ENCODE results near the gene USP47. TPM values are rescaled to one million over a fixed set of nuclear protein-coding genes. Genes with fewer than 3 reads are reported as not detected.

USP47 gene
- polyA plus RNA-seq, 1 donor = 57.3 TPM

- DNase-seq = no peak
Observed at GRCh38 chr11:12003336-12003735, 161.6 kb downstream of the USP47 start.

DNA sequence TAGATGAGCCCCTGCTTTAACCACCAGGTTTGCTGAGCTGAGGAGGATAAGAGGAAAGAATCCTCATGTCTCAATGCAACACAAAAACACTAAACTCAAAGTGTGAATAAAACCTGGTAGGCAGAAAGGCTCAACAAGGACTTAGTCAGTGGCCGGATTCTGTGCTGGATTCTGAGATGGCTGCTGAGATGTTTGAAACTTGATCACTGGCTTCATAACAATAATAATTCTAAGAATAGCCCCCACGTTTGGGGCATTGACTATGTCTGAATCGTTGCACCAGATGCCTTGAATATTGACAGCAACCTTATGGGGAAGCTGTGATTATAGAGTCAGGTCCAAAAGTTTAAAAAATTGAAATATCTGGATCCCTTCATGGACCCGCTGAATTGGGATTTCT, 162.0 kb downstream of the USP47 start:
- DNase-seq = no peak

- DNase-seq = no peak
Observed at GRCh38 chr11:12005061-12005460, 163.3 kb downstream of the USP47 start.

GRCh38 chr11:12005476-12005875, 163.7 kb downstream of the USP47 start:
- DNase-seq = no peak

GRCh38 chr11:12006552-12007229, 164.9 kb downstream of the USP47 start:
- DNase-seq = no peak

DNA sequence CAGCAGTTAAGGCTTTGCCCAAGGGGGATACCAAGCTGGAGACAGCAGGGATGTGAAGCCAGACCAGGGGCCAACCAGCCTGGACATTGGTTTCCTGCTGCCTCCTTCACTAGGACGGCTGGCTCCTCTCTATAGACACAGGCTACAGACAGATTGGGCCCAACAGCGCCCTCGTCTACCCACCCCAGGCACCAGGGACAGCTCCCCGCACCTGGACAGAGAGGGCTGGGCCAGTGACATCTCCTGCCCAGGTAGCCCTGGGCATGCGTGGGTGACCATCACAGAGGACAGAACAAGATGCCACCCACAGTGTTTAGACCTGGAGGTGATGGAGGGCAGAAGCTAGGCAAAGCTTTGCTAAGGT, 165.4 kb downstream of the USP47 start:
- DNase-seq = no peak

DNA sequence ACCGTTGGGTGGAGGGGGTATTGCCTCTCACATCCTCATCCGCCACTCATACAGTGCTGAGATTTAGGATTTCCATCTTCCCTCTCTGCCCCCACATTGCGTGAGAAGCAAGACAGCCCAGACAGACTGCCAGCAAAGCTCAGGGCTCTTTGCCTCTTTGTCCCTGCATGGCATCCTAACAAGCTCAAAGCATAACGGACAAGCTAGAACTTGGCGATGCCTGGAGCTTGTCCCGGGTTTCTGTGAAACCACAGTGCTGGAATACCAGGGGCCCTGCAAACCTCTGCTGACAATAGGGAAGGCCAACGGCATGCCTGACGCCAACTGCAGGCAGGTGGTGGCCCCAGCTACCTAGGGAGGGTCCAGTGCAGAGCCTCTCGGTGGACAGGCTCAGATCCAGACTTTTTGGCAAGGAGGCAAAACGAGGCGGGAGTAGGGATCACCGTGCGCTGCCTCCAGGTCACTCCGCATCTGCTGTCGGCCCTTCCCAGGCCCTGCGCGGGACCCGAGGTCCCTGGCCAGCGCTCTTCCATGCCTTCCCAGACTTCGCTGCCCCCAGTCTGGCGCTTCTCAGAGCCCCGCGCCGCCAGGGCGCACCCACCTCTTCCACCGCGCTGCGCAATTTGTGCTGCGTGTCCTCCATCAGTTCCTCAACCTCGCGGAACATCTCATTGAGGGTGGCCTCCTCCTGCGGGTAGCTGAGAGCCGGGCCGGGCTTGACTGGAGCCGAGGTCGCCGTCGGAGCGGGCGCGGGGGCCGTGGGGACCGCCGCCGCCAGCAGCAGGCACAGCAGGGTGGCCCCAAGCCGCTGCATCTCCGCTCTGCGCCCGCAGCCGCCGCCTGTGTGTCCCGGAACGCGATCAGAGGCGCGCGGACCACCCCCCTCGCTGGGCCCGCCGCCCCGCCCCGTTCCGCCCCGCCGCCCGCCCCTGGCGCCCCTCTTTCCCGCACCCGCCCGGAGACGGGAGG, 166.3 kb downstream of the USP47 start, which contains the start of gene DKK3:
Gene DKK3, minus strand, starts transcription at position 858 of the 969 bp plus-strand sequence. Its CDS starts 44 bp downstream, at position 814.
- no peak for DNase-seq

Other genes with a start within 250 kb of the USP47 start
- 10.4 TPM for gene GALNT18, start 220.0 kb upstream of the USP47 start, polyA plus RNA-seq (ENCODE audit: insufficient read length)
- 49.7 TPM for gene DKK3, start 166.7 kb downstream of the USP47 start, polyA plus RNA-seq (ENCODE audit: insufficient read length)

Data from hindlimb muscle (tissue), 1 donor.